Activated CD8-positive, alpha-beta memory T cell treated with anti-CD3 and anti-CD28 coated beads for 36 hours (primary cell): Measurements from ENCODE around the gene STRBP. TPM values are rescaled to one million over a fixed set of nuclear protein-coding genes. Genes with fewer than 3 reads are reported as not detected.

Experiments
- CTCF ChIA-PET: fragments of 350-600 bp; sonication (Branson Sonifier 250); formaldehyde crosslinking; loops from one replicate; lab custom pipeline; 2021; ENCODE audit warnings: antibody characterized with exemption; lab: Charles Lee
- POLR2A ChIA-PET: fragments of 350-600 bp; sonication (Branson Sonifier 250); formaldehyde crosslinking; loops from one replicate; lab custom pipeline; 2021; ENCODE audit warnings: antibody characterized with exemption; lab: Charles Lee
- total RNA-seq, 2 experiments: library from RNA; stranded (reverse); gene quantifications; one replicate each; pipeline ENCODE4 v1.2.3, GENCODE V29; 2021

The STRBP gene
- total RNA-seq, 2 experiments from 2014 or later: 42.2 to 44.2 TPM

GRCh38 chr9:123096987-123097386 lies 171.4 kb downstream of the STRBP start:
- POLR2A ChIA-PET: no interaction called here
- CTCF ChIA-PET: no interaction called here

GRCh38 chr9:123093141-123093540 lies 175.2 kb downstream of the STRBP start:
- ChIA-PET POLR2A (no interaction called here), CTCF (interaction anchor here (0.9 to 1.4 kb wide), 2 partner anchors 12 to 257 kb away, joined by 3 to 5 read pairs; no protein-coding TSS in a partner anchor)

DNA sequence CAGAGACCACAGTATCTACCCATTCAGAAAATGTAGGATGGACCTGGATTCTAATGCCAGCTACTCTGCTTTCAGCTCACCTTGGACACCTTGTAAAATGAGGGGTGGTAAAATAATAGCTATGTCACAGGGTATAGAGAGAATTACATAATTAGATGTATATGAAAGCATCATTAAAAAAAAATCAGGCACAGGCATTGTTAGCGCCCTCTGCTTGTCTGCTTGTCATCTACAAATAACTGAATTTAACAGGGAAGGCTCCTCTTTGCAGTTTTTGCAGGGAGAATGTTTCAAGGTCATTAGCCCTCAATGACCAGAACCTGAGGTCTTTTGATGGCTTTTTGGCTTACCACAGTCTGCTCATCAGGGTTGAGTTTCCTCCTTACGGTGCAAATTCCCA lies 176.9 kb downstream of the STRBP start:
- ChIA-PET CTCF (interaction anchor here (0.6 to 1.6 kb wide), 2 partner anchors 258 to 572 kb away, joined by 3 to 5 read pairs; no protein-coding TSS in a partner anchor), POLR2A (no interaction called here)

DNA sequence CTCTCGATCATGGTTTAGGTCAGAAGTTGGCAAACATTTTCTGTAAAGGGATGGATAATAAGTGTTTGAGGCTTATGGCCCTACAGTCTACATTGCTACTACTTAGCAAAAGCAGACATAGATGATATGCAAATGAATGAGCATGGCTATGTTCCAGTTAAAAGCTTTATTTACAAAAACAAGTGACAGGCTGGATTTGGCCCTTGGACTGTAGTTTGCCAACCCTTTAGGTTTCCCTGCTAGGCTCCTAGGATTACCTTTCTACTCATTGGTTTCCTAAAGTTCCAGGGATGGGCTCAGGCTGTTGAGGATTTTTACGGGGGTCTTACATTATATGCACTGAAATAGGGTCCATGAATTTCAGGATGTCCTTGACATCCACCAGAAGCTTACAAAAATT lies 177.4 kb downstream of the STRBP start:
- ChIA-PET POLR2A (no interaction called here), CTCF (interaction anchor here (1.6 kb wide), 1 partner anchor 259 kb away, joined by 5 read pairs; no protein-coding TSS in a partner anchor)

DNA sequence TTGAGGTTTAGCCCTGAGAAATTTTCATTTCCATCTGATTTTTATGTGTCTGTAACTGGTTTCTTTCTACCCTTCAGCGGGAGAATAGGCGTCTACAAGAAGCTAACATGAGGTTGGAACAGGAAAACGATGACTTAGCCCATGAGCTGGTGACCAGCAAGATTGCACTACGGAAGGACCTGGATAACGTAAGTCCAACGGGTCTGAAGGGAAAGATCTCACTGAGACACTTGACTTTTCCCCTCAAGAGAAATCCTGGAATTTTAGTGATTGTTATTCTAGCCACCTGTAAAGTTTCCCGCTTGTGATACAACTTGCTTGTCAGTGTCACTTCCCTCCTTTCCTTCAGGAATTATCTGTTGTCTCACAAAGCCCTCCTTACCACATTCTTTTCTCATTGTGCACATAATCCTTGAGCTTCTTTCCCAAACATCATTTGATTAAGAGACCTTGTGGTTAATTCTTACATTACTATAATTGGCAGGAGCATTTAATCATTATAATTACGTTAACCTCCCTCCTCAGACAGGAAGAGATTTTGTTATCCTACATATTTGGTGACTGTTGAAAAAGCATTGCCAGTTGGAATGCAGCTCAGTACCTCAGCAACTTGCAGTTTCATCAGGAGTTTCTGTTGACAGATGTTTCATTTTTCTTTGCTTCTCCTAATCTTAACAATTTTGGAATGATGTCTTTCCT lies 178.0 kb downstream of the STRBP start:
- CTCF ChIA-PET: interaction anchor here (1.6 kb wide), 1 partner anchor 259 kb away, joined by 5 read pairs; no protein-coding TSS in a partner anchor
- POLR2A ChIA-PET: no interaction called here

DNA sequence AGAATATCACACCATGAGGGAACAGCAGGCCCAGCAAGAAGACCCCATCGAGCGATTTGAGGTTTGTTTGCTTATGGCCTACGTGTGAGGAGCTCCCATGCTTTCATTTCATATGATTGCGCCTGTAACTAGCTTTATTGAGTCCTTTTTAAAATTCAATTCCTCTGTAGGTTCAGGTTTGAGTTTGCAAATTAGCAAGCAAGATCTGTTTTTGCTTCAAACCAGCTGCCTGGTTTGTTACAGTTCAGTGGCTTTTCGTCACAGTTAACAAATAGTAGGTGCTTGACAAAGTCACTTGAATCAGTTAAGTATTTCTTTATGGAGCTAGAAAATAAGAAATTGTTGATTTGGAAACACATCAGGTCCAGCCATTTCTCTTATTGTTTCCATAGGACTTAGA lies 178.6 kb downstream of the STRBP start:
- ChIA-PET CTCF (interaction anchor here (1.6 kb wide), 1 partner anchor 260 kb away, joined by 5 read pairs; no protein-coding TSS in a partner anchor), POLR2A (no interaction called here)

DNA sequence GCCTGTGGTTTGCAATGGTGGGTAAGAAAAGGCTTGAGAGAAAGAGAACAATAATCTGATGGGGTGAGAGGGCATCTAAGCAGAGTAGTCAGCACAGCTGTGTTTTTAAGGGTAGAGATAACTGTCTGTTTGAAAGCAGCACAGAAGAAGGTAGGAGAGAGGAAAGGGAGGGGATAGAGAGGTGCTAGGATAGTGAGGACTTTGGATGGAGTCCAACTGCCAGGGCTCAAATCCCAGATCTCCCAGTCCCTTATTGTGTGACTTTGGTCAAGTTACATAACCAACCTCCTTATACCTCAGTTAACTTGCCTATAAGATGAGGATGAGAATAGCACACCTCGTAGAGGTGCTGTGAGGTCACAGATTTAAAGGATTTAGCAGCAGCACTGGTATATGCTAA lies 179.3 kb downstream of the STRBP start:
- CTCF ChIA-PET: no interaction called here
- POLR2A ChIA-PET: no interaction called here

GRCh38 chr9:123087359-123087888 lies 181.0 kb downstream of the STRBP start:
- POLR2A ChIA-PET: interaction anchor here (0.6 kb wide), 1 partner anchor 12 kb away, joined by 5 read pairs; no protein-coding TSS in a partner anchor
- CTCF ChIA-PET: no interaction called here

DNA sequence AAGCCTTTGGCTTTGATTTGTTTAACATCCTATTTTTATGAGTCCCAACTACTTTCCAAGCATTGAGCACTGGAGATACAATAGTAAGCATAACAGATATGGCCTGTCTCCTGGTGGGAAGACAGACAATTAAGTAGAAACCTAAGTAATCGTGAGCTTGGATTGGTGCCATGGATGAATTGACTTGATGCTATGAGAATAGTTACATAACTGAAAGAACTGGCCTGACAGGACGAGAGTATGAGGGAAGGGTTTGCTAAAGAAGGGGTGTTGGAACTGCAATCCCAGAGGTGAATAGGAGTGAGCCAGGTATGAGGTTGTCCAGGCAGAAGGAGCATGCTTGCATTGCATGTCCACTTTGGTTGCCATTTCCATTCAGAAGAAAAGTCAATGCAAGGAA lies 182.5 kb downstream of the STRBP start:
- ChIA-PET CTCF (interaction anchor here (1.0 kb wide), 1 partner anchor 264 kb away, joined by 3 read pairs; no protein-coding TSS in a partner anchor), POLR2A (no interaction called here)

DNA sequence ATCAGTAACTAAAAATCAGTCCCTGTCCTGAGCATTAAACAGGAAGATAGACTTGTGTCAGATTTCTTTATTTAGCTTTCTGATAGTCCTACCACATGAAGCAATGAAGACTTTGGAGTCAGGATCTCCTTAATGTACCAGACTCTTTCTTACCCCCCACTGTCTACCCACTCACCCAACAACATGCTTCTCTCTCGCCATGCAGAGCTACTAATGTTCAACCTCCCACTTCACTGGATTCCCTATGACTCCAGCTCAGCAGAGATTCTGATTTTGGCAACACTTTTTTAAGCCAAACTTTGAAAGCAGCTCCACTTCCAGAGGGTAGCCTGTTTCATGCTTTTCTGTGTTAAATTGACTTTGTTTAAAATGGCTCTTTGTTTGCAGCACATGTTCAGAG lies 184.1 kb downstream of the STRBP start:
- ChIA-PET CTCF (interaction anchor here (1.7 kb wide), 1 partner anchor 266 kb away, joined by 4 read pairs; no protein-coding TSS in a partner anchor), POLR2A (no interaction called here)

DNA sequence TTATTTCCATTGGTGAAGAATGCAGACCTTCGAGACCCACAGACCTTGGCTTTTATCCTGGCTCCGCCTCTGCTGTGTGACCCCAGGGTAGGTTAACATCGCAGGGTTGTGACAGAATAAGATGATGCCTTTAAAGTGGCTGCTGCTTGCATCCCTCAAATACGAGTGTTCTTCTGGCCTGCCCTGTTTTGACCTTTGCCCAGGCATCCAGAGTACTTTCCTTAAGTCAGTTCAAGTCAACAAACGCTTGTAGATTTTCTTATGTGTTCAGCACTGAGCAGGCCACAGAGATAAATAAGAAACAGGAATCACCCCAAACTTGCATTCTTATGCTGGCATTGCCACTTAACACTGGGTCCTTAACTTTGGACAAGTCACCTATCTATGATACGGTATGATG lies 184.7 kb downstream of the STRBP start:
- ChIA-PET CTCF (interaction anchor here (1.7 kb wide), 1 partner anchor 266 kb away, joined by 4 read pairs; no protein-coding TSS in a partner anchor), POLR2A (no interaction called here)

- POLR2A ChIA-PET: no interaction called here
These were observed 186.6 kb downstream of the STRBP start for GRCh38 chr9:123081824-123082223.

DNA sequence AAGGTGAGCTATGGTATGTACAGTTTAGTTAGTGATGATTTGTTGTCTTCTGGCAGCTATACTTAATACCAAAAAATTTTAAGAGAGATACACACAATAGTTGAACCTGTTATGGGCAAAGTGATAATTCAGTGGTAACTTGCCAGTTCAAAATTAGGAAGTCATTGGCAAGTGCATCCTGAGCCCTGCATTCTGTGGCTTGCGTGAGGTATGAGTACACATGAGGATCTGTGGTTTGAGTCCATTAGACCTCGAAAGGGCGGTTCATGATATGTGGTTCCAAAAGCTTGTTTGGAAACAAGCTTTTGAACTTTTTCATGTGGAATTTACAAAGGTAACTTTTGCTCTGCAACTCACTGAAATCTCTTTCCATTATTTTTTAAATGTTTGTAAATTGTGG lies 187.9 kb downstream of the STRBP start:
- POLR2A ChIA-PET: interaction anchor here (0.5 kb wide), 1 partner anchor 259 kb away, joined by 3 read pairs; no protein-coding TSS in a partner anchor
- CTCF ChIA-PET: interaction anchor here (1.6 kb wide), 1 partner anchor 13 kb away, joined by 3 read pairs; no protein-coding TSS in a partner anchor

More at GRCh38 chr9:123081824-123082223, 186.6 kb downstream of the STRBP start:
- CTCF ChIA-PET: interaction anchor here (0.6 to 1.7 kb wide), 7 partner anchors 9 to 271 kb away, joined by 3 to 8 read pairs (median 5); no protein-coding TSS in a partner anchor

- POLR2A ChIA-PET: no interaction called here
- CTCF ChIA-PET: no interaction called here
These were observed 193.8 kb downstream of the STRBP start for GRCh38 chr9:123074628-123075027.

DNA sequence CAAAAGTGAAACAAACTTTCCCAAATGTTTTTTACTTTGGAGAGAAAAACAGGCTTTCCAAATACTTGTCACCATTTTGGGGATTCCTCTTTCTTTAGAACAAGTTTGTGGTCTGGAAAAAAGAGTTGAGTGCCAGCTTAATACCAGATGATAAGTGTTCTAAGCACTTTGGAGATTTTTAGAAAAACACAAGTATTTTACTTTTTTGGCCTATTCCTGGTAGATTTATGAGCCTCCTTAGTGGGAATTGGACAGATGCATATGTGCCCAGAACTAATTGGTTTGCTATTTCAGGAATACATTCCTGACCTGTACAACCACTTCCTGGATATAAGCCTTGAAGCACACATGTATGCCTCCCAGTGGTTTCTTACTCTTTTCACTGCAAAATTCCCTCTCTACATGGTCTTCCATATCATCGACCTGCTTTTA lies 194.4 kb downstream of the STRBP start:
- ChIA-PET CTCF (interaction anchor here (1.5 to 2.4 kb wide), 2 partner anchors 8 to 276 kb away, joined by 5 to 7 read pairs; no protein-coding TSS in a partner anchor), POLR2A (no interaction called here)

DNA sequence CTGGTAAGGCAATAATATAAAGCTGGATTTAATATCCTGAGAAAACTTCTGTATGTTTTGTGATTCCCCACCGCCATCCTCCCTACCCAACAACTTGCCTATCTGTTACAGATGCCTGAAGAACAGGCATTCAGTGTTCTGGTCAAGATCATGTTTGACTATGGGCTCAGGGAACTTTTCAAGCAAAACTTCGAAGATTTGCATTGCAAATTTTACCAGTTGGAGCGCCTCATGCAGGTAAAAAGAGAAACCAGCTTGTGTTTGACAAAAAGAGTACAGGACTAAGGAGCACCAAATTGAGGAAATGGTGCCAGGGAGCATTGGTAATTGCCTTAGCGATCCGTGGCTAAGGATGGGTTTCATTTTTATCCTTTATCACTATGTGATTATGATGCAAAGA lies 194.9 kb downstream of the STRBP start:
- POLR2A ChIA-PET: no interaction called here
- CTCF ChIA-PET: interaction anchor here (1.5 to 2.4 kb wide), 2 partner anchors 9 to 276 kb away, joined by 5 to 7 read pairs; no protein-coding TSS in a partner anchor

- CTCF ChIA-PET: interaction anchor here (1.5 to 2.4 kb wide), 2 partner anchors 10 to 277 kb away, joined by 5 to 7 read pairs; no protein-coding TSS in a partner anchor
- POLR2A ChIA-PET: no interaction called here
These were observed 195.9 kb downstream of the STRBP start for GRCh38 chr9:123072407-123072995.
